ENCODE data around the gene WASF2.

GRCh38 chr1:27496604-27497155 is 6.7 kb upstream of the WASF2 start:
- TF ChIP-seq POLR2AphosphoS5 (IDR thresholded peaks at IDR 0.05; ENCODE audit: low read depth) (no peak), CTCF (IDR thresholded peaks at IDR 0.05; ENCODE audit: insufficient read depth, low read length) (no peak), REST (IDR thresholded peaks at IDR 0.05; ENCODE audit: insufficient replicate concordance, low read depth) (no peak), GABPA (IDR thresholded peaks at IDR 0.05; ENCODE audit: low read depth) (no peak)
